Stimulated activated CD8-positive, alpha-beta memory T cell treated with anti-CD3 and anti-CD28 coated beads, Interleukin-7, amount 100 ng/mL, for 24 hours (primary cell): ENCODE results near the gene RBMS3.
"Not testable (repeated sequence)": the region's sequence is repeated elsewhere in the genome, so short reads cannot be mapped to it uniquely, and the experiment has no call there.

ENCODE experiments used
- DNase-seq: peaks from one replicate; pipeline ENCODE4 v3.0.0-alpha.2; 2020; ENCODE audit warnings: low read depth

The RBMS3 gene

GRCh38 chr3:29339016-29339833, 58.4 kb downstream of the RBMS3 start:
- no peak for DNase-seq

DNA sequence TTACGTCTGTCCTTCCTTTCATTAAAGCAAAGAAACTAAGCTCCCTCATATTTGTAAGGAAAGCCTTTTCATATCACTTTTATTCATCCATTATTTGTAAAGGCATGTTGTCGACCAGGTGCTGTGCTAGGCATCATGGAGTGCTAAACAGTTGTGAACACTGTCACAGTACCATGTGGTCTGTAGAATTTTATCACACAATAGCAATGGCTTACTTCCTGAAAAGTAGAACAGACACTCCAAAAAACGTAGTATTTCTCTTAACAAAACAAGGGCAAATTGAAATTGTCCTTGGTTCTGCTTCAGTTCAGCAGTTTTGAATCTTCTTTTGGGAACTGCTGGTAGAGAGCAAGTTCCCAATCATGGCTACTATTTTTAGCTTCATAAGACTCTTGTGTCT, 63.3 kb downstream of the RBMS3 start:
- DNase-seq = no peak

GRCh38 chr3:29344935-29345334, 64.1 kb downstream of the RBMS3 start:
- no peak for DNase-seq

- no peak for DNase-seq
Observed at GRCh38 chr3:29345516-29346300, 64.8 kb downstream of the RBMS3 start.

- no peak for DNase-seq
Observed at GRCh38 chr3:29346828-29347227, 66.0 kb downstream of the RBMS3 start.

GRCh38 chr3:29347412-29347811, 66.5 kb downstream of the RBMS3 start:
- DNase-seq = no peak

DNA sequence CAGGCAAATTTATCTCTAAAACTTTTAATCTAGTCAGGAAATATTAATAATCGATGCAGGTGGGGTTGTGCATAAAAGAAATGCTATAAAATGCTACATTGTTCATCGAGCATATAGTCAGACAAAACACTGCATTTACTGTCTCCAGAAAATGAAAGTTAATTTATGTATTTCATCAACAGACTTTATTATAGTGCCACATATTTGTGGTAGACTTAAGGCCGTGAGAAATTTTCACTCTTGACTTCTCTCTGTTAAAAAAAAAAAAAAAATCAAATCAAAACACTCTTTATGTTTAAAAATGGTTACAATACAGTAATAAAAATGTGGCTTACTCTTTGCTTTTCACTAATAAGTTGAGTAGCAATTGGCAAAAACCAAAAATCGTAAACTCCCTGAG, 67.4 kb downstream of the RBMS3 start:
- DNase-seq = no peak

GRCh38 chr3:29349049-29349448, 68.2 kb downstream of the RBMS3 start:
- DNase-seq = no peak

- DNase-seq = no peak
Observed at GRCh38 chr3:29353807-29354206, 72.9 kb downstream of the RBMS3 start.

GRCh38 chr3:29354894-29355293, 74.0 kb downstream of the RBMS3 start:
- DNase-seq = no peak

DNA sequence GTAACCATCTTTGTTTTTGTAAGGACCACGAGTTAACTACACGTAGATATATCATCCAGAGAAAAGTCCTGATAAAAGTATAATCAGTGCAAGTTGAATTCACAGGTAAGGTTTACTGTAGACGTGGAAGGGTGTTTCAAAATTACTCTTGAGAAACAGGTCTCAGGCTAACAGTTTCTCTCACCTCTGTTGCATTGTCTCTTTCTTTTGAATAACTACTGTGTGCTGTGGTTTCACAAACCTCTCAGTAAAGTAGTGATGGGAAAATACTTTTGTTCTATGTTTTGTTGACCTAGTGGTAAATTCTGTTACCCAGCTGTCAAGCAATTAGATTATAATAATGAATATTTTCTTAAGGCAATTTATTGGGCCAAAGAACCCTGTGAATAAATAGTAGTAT, 75.2 kb downstream of the RBMS3 start:
- no peak for DNase-seq

DNA sequence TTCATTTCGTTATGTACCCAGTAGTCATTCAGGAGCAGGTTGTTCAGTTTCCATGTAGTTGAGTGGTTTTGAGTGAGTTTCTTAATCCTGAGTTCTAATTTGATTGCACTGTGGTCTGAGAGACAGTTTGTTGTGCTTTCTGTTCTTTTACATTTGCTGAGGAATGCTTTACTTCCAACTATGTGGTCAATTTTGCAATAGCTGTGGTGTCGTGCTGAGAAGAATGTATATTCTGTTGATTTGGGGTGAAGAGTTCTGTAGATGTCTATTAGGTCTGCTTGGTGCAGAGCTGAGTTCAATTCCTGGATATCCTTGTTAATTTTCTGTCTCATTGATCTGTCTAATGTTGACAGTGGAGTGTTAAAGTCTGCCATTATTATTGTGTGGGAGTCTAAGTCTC, 79.4 kb downstream of the RBMS3 start:
- DNase-seq = not testable (repeated sequence)

GRCh38 chr3:29363110-29363509, 82.2 kb downstream of the RBMS3 start:
- DNase-seq = no peak

DNA sequence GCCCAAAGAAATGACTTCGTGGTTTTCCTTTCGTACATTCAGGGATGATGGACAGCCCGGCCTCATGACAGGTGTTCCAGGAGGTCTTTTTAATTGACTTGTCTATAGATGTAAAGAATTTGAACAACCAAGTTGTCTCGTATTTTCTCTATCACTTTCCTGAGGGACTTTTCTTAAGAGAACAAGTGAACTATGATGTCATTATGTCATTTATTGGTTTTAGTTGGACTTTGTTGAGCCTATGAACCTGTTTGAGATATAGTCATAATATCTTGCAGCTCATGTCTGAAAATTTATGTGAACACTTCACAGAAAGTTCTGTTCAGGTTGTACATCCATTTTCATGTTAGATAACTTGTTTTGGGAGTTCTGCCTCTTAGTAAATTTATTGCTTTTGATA, 89.2 kb downstream of the RBMS3 start:
- no peak for DNase-seq

GRCh38 chr3:29370476-29371420, 89.9 kb downstream of the RBMS3 start:
- no peak for DNase-seq

- DNase-seq = no peak
Observed at GRCh38 chr3:29373131-29373680, 92.3 kb downstream of the RBMS3 start.

DNA sequence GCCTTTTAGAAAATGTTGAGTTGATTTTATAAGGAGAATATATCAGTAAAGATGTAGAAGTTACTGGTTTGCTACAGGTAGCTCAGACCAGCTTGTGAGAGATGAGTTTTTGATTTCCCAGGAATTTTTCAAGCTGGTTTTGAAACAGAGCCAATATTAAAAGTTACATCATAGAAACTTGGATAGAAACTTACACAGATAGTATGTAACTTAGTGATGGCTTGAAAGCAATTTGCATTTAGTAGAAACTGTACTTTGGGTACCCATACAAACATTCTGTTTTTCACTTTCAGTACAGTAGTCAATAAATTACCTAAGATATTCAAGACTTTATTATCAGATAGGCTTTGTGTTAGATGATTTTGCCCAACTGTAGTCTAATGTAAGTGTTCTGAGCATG, 93.4 kb downstream of the RBMS3 start:
- no peak for DNase-seq

DNA sequence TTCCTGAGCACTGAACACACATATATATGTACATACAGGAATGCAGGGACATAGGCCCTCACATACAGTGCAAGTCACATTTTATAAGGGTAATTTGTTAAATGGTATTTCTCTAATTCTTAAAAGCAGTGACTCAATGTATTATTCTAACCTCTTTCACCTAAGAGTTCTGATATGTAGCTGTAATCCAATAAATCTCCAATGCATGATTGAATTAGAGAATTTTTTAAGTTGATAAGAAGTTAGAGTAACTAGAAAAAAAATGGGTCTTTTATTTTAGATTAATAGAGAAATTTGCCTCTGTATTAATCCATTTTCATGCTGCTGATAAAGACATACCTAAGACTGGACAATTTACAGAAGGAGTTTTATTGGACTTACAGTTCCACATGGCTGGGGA, 98.2 kb downstream of the RBMS3 start:
- DNase-seq = no peak

- DNase-seq = no peak
Observed at GRCh38 chr3:29381595-29381994, 100.7 kb downstream of the RBMS3 start.

- no peak for DNase-seq
Observed at GRCh38 chr3:29382409-29382808, 101.5 kb downstream of the RBMS3 start.

GRCh38 chr3:29382845-29383244, 102.0 kb downstream of the RBMS3 start:
- no peak for DNase-seq

DNA sequence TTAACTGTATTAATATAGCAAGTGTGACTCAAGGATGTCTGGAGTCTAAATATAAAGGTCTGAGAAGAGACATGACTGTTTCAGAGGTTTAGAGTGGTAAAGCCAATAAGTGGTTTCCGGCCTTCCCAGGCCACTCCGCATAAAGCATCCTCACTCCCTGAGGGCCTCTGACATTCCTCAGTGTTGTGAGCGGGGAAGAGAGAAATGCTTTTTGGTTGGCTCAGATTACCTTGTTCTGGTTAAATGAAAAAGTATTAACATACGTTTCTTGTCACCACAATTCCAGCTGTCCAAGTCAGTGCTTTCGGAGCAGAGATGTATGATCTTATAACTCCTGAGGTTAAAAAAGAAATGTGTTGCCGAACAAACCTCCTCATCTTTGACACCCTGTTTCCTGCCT, 103.8 kb downstream of the RBMS3 start:
- no peak for DNase-seq
